ENCODE results near the gene KCNQ1. TPM values are rescaled to one million over a fixed set of nuclear protein-coding genes. Genes with fewer than 3 reads are reported as not detected.

KCNQ1 gene
- total and polyA plus RNA-seq, 2 of the 13 experiments (the other 11 are each of a cell fraction or from before 2014, with no cell fraction given) = 0.02 to 0.08 TPM

DNA sequence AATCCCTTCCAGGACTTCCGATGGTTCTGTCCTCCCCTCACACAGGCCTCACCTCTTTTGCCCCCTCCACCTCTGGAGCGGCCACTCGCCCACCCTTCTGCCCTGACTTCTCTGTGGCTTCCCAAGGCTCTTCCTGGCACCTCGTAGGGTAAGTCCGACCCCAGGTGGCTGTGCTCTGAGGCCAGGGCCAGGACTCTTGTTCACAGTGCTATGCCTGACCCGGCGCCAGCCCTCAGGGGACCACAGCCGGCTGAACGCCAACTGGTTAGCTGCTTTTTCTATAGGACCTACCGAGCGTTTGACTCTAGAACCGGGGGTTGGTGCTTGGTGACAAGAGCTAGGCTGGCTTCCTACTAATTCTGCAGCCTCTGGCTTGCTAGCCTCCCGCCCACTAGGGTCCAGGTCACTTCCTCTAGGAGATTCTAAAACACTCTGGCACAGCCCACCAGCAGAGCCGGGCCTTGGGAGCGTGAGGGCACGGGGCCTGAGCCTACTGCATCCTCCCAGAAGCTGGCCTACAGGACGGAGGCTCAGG, 283.4 kb downstream of the KCNQ1 start (continued):
- TF ChIP-seq, protein P1, sequence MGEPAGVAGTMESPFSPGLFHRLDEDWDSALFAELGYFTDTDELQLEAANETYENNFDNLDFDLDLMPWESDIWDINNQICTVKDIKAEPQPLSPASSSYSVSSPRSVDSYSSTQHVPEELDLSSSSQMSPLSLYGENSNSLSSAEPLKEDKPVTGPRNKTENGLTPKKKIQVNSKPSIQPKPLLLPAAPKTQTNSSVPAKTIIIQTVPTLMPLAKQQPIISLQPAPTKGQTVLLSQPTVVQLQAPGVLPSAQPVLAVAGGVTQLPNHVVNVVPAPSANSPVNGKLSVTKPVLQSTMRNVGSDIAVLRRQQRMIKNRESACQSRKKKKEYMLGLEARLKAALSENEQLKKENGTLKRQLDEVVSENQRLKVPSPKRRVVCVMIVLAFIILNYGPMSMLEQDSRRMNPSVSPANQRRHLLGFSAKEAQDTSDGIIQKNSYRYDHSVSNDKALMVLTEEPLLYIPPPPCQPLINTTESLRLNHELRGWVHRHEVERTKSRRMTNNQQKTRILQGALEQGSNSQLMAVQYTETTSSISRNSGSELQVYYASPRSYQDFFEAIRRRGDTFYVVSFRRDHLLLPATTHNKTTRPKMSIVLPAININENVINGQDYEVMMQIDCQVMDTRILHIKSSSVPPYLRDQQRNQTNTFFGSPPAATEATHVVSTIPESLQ (CRISPR knock-in tag; conservative IDR thresholded peaks at IDR 0.05) = no peak

DNA sequence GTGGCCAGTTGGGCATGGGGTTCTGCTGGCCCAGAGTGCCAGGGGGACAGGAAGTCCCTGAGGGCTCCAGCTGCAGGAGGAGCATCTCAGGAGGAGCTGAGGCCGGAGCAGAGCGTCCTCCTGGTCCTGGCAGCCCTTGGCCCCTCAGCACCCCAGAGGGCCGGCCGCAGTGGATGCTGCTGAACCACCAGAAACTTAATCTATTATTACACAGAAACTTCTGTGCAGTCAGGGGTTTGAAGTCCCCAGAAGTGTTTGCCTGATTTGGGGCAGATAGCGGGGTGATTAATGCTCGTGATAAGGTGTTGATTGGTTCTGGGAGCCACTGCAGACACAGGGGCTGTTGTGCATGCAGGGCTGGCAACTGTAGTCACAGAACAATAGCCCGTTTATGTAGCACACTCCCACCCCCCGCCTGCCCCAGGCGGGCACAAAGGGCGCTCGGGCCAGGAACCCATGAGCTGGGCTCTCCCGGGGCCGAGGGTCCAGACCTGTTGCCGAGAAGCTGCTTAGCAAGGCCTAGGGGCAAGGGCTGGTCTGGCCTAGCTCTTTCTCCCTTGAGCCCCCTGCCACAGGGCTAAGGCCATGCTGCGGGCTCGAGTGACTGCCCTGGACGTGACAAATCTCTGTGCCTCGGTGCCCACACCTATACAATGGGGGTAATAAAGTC, 284.0 kb downstream of the KCNQ1 start:
- Histone ChIP-seq H3K36me3 (replicated peaks in 1 of 2; ENCODE audit: control insufficient read depth in 1 of 2, insufficient read depth in 2 of 2, low read length in 2 of 2) (no peaks in the 10 kb centered on the region), H3K9me3 (ENCODE audit: low read length) (no peaks in the 10 kb centered on the region), H4K20me1 (ENCODE audit: insufficient read depth, low read length) (no peaks in the 10 kb centered on the region), H3K4me2 (ENCODE audit: low read depth, low read length) (peak overlapping the region; percentile 96), H3K4me1 (ENCODE audit: insufficient read depth, low read length) (peaks cover 82% of the 10 kb centered on the region), H2AFZ (ENCODE audit: low read length) (no peak overlapping the region), H3K79me2 (ENCODE audit: insufficient read depth, low read length) (peaks cover 54% of the 10 kb centered on the region), H3K9ac (ENCODE audit: insufficient read depth, low read depth, low read length) (peak overlapping the region; percentile 96), H3K4me3 (replicated peaks in 1 of 3; ENCODE audit: insufficient read depth in 1 of 3, low read depth in 2 of 3, low read length in 3 of 3) (peak overlapping the region; percentile 29 to 82 (median 37); a peak in 5 of 6 replicates), H3K27ac (ENCODE audit: extremely low read length, insufficient read depth, low read length) (peak overlapping the region; percentile 99), H3K27me3 (ENCODE audit: control insufficient read depth in 1 of 2, insufficient read depth in 2 of 2, low read length in 2 of 2) (no peaks in the 10 kb centered on the region)
- FAIRE-seq (peak; percentile 86), DNase-seq (ENCODE audit: low spot score) (peak; percentile 97), ATAC-seq (peak; percentile 70)
- BruUV-seq (replicated peaks) = no TSS peak
- ChIA-PET CTCF (ENCODE audit: low intra/inter-chr PET ratio, low total read pairs) (no interaction called here), POLR2A (interaction anchor here (1.0 to 10.7 kb wide), 12 partner anchors 9 to 741 kb away, joined by 3 to 201 read pairs (median 13); partner anchors contain the start of gene KCNQ1OT1)
- in situ Hi-C loops (cut with HindIII; ENCODE audit: extremely low pct_ligation_motif_present, low pct_unique_long_range_greater_than_20kb) (loop anchor here (25.0 kb wide), 1 partner anchor 516 kb away; no protein-coding TSS in a partner anchor), intact Hi-C loops (cut with micrococcal nuclease; ENCODE audit: unreplicated experiment) (no loop called here)
- WGBS (ENCODE audit: low lambda C conversion rate) = 4% methylated on average over 3 of the region's 18 CpGs
- peak; percentile 96 for TF ChIP-seq SOX5 (CRISPR knock-in tag; IDR thresholded peaks at IDR 0.05; ENCODE audit: borderline replicate concordance)
- TF ChIP-seq ZNF30 (CRISPR knock-in tag; IDR thresholded peaks at IDR 0.05) = no peak
- TF ChIP-seq ZNF724P (CRISPR knock-in tag; IDR thresholded peaks at IDR 0.05; ENCODE audit: borderline replicate concordance) = 0 out of 2 replicates have a peak, but pooled peaks have one; percentile 31
- no peak for TF ChIP-seq RORA (CRISPR knock-in tag; IDR thresholded peaks at IDR 0.05)
- 0 out of 2 replicates have a peak, but pooled peaks have one; percentile 28 for TF ChIP-seq ZNF160 (CRISPR knock-in tag; IDR thresholded peaks at IDR 0.05)
- TF ChIP-seq ZNF280B (CRISPR knock-in tag; IDR thresholded peaks at IDR 0.05; ENCODE audit: borderline replicate concordance) = 0 out of 2 replicates have a peak, but pooled peaks have one; percentile 36
- no peak for TF ChIP-seq ZNF33A (CRISPR knock-in tag; IDR thresholded peaks at IDR 0.05; ENCODE audit: borderline replicate concordance)
- TF ChIP-seq, protein P2, sequence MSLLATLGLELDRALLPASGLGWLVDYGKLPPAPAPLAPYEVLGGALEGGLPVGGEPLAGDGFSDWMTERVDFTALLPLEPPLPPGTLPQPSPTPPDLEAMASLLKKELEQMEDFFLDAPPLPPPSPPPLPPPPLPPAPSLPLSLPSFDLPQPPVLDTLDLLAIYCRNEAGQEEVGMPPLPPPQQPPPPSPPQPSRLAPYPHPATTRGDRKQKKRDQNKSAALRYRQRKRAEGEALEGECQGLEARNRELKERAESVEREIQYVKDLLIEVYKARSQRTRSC (CRISPR knock-in tag; IDR thresholded peaks at IDR 0.05; ENCODE audit: low read depth) = no peak
- TF ChIP-seq, protein P3, sequence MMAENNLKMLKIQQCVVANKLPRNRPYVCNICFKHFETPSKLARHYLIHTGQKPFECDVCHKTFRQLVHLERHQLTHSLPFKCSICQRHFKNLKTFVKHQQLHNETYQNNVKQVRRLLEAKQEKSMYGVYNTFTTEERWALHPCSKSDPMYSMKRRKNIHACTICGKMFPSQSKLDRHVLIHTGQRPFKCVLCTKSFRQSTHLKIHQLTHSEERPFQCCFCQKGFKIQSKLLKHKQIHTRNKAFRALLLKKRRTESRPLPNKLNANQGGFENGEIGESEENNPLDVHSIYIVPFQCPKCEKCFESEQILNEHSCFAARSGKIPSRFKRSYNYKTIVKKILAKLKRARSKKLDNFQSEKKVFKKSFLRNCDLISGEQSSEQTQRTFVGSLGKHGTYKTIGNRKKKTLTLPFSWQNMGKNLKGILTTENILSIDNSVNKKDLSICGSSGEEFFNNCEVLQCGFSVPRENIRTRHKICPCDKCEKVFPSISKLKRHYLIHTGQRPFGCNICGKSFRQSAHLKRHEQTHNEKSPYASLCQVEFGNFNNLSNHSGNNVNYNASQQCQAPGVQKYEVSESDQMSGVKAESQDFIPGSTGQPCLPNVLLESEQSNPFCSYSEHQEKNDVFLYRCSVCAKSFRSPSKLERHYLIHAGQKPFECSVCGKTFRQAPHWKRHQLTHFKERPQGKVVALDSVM (CRISPR knock-in tag; IDR thresholded peaks at IDR 0.05) = peak; percentile 51; the same call in 1 of the 2 replicates
- TF ChIP-seq RFX3 (CRISPR knock-in tag; IDR thresholded peaks at IDR 0.05) = no peak
- no peak for TF ChIP-seq ZNF800 (CRISPR knock-in tag; IDR thresholded peaks at IDR 0.05)

All from HepG2 (cell line).